Spinal cord (tissue), 10 donors: ENCODE results near the gene TMEM89. TPM values are rescaled to one million over a fixed set of nuclear protein-coding genes. Genes with fewer than 3 reads are reported as not detected.

Experiments
- DNase-seq, 6 donors: peaks; one replicate each; pipeline versions ENCODE4 v3.0.0 to v3.0.0-alpha.2; 2013 to 2015; ENCODE audit warnings: low spot score in 6 of 6, low read depth in 4 of 6
- H3K27ac ChIP-seq: one replicate; pipeline ENCODE4 v1.5.1; 2013; ENCODE audit warnings: low read depth, low read length, control low read depth
- H3K27me3 ChIP-seq: one replicate; pipeline ENCODE4 v1.6.1; 2013; ENCODE audit warnings: low read length; ENCODE audit not compliant: control insufficient read depth, insufficient read depth
- H3K36me3 ChIP-seq: one replicate; pipeline ENCODE4 v1.6.1; 2013; ENCODE audit warnings: low read length; ENCODE audit not compliant: control insufficient read depth, insufficient read depth
- H3K4me1 ChIP-seq: one replicate; pipeline ENCODE4 v1.6.1; 2013; ENCODE audit warnings: low read length; ENCODE audit not compliant: control insufficient read depth, insufficient read depth
- H3K4me3 ChIP-seq: one replicate; pipeline ENCODE4 v1.5.1; 2013; ENCODE audit warnings: low read depth, low read length, control low read depth
- H3K9me3 ChIP-seq: one replicate; pipeline ENCODE4 v1.6.1; 2013; ENCODE audit warnings: low read length; ENCODE audit not compliant: control insufficient read depth, insufficient read depth
- WGBS: methylation state at CpG from one replicate; pipeline ENCODE4 v1.1.5; 2013; ENCODE audit warnings: missing lambda C conversion rate; ENCODE audit not compliant: insufficient coverage; 5-methylcytosine and 5-hydroxymethylcytosine counted together
- polyA plus RNA-seq, 2 donors: library from polyadenylated mRNA; unstranded; fragments of 120-200 nt; gene quantifications; one replicate each; pipeline ENCODE4 v1.2.1, GENCODE V29; 2013; ENCODE audit not compliant: insufficient read length in 2 of 2
- total RNA-seq, 2 donors: library from RNA; depleted of rRNA in 1 of 2; stranded (reverse); fragments of 120-200 nt in 1 of 2; fragments of >200 nt in 1 of 2; gene quantifications; one replicate each; pipeline versions ENCODE4 v1.2.3 to v1.2.4, GENCODE V29; 2013 to 2014
- donor health status: healthy.

The TMEM89 gene
- total and polyA plus RNA-seq, 4 donors: 0.22 to 0.24 TPM; not detected in 2

GRCh38 chr3:48581621-48582481 lies 39.7 kb downstream of the TMEM89 start:
- Histone ChIP-seq H3K4me1 (no peaks in the 10 kb centered on the region), H3K36me3 (peaks cover 79% of the 10 kb centered on the region), H3K27me3 (no peaks in the 10 kb centered on the region), H3K4me3 (no peak overlapping the region), H3K27ac (no peak overlapping the region), H3K9me3 (no peaks in the 10 kb centered on the region)
- 82% methylated on average over 10 of the region's 14 CpGs for WGBS
- no peak for DNase-seq

DNA sequence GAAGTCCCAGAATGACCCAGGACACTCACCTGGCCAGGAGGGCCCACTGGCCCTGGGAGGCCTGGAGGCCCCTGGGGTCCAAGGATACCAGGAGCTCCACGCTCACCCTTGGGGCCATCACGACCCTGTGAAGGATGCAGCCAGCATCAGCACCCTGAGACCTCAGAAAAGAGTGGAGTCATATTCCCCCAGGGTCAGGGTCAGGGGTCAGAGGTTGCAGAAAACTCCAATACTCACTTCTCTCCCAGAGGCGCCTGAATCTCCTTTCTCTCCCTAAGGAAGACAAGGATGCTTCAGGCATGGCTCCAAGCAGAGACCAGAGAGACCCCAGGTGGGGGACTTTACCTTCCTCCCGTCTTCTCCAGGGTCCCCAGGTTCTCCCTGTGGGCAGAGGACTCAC lies 44.9 kb downstream of the TMEM89 start:
- H3K36me3 ChIP-seq: peaks cover 72% of the 10 kb centered on the region
- H3K27ac ChIP-seq: no peak overlapping the region
- H3K9me3 ChIP-seq: no peaks in the 10 kb centered on the region
- no peak overlapping the region for H3K4me3 ChIP-seq
- no peaks in the 10 kb centered on the region for H3K4me1 ChIP-seq
- H3K27me3 ChIP-seq: no peaks in the 10 kb centered on the region
- DNase-seq: no peak
- 85% methylated on average over 4 of the region's 4 CpGs for WGBS

- no peak for DNase-seq
- no peaks in the 10 kb centered on the region for H3K27me3 ChIP-seq
- H3K9me3 ChIP-seq: no peaks in the 10 kb centered on the region
- 84% methylated on average over 13 of the region's 17 CpGs for WGBS
- no peak overlapping the region for H3K27ac ChIP-seq
- H3K36me3 ChIP-seq: peaks cover 74% of the 10 kb centered on the region
- H3K4me1 ChIP-seq: no peaks in the 10 kb centered on the region
- no peak overlapping the region for H3K4me3 ChIP-seq
Observed at GRCh38 chr3:48575366-48575765, 46.2 kb downstream of the TMEM89 start.

DNA sequence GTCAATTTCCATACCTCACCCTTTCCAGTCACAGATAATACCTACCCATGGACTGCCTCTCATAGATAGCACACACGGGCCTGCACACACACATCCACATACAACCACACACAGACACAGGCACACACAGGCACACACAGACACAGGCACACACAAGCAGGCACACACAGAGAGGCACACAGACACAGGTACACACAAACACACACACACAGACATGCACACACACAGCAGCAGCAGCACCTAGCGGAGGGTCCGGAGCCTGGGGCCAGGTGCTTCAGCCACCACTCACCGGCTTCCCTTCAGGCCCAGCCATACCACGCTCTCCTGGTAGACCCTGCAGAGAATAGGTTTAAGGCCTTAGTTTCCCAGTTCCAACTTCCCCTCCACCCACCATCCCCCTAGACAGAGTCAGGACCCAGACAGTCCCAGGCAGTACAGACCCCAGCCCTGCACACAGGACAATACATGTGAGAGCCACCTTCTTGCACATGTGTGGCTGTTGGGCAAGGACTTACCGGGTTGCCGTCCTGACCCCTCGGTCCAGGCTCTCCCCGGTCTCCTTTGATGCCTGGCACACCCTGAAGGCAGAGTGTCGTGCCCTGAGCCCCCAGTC lies 47.5 kb downstream of the TMEM89 start:
- no peaks in the 10 kb centered on the region for H3K4me1 ChIP-seq
- H3K27me3 ChIP-seq: no peaks in the 10 kb centered on the region
- no peak for DNase-seq
- WGBS: 97% methylated on average over 10 of the region's 10 CpGs
- peaks cover 73% of the 10 kb centered on the region for H3K36me3 ChIP-seq
- H3K27ac ChIP-seq: no peak overlapping the region
- H3K9me3 ChIP-seq: no peaks in the 10 kb centered on the region
- H3K4me3 ChIP-seq: no peak overlapping the region

DNA sequence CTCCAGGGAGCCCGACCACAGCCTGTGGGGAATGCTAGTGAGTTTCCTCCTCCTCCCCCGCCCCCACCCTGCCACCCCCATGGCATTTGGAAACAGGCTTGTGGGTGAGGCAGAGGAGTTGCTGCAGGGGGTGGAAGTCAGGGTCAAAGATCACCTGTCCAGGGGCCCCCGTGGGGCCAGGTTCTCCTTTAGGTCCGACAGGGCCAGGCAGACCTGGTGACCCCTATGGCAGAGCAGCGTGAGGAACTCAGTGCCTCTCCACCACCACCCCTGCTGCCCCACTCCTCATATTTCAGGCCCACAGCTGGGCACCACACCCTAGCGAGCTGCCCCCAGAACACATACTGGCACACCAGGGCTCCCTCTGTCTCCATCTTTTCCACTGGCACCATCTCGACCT lies 49.1 kb downstream of the TMEM89 start:
- no peaks in the 10 kb centered on the region for H3K4me1 ChIP-seq
- no peak overlapping the region for H3K4me3 ChIP-seq
- no peaks in the 10 kb centered on the region for H3K27me3 ChIP-seq
- H3K36me3 ChIP-seq: peaks cover 73% of the 10 kb centered on the region
- 86% methylated on average over 5 of the region's 7 CpGs for WGBS
- H3K9me3 ChIP-seq: no peaks in the 10 kb centered on the region
- no peak for DNase-seq
- no peak overlapping the region for H3K27ac ChIP-seq

- WGBS: 80% methylated on average over 9 of the region's 12 CpGs
- H3K36me3 ChIP-seq: peaks cover 78% of the 10 kb centered on the region
- DNase-seq: no peak
Observed at GRCh38 chr3:48571938-48572337, 49.6 kb downstream of the TMEM89 start.

More at GRCh38 chr3:48571938-48572337, 49.6 kb downstream of the TMEM89 start:
- Histone ChIP-seq H3K27ac (no peak overlapping the region), H3K27me3 (no peaks in the 10 kb centered on the region), H3K4me3 (no peak overlapping the region), H3K4me1 (no peaks in the 10 kb centered on the region), H3K9me3 (no peaks in the 10 kb centered on the region)

Other genes starting within 250 kb of the TMEM89 start
- gene FBXW12, start 249.6 kb downstream of the TMEM89 start, total RNA-seq: under 1 TPM; 0.61 to 0.99 TPM
- gene FBXW12, start 249.6 kb downstream of the TMEM89 start, polyA plus RNA-seq: 1 to 10 TPM in 1 of 2 donors, under 1 TPM in 1; 0.54 to 1.5 TPM
- gene PLXNB1, start 191.7 kb downstream of the TMEM89 start, total RNA-seq: 10 to 100 TPM; 37.6 to 70.9 TPM
- gene PLXNB1, start 191.7 kb downstream of the TMEM89 start, polyA plus RNA-seq: 100 to 1,000 TPM; 123 to 133 TPM
- 10 to 100 TPM; 10.9 to 24.6 TPM for gene CCDC51, start 181.7 kb downstream of the TMEM89 start, total RNA-seq
- gene CCDC51, start 181.7 kb downstream of the TMEM89 start, polyA plus RNA-seq: 10 to 100 TPM; 18.4 to 19.5 TPM
- gene TMA7, start 181.5 kb downstream of the TMEM89 start, total RNA-seq: 100 to 1,000 TPM; 120 to 435 TPM
- gene TMA7, start 181.5 kb downstream of the TMEM89 start, polyA plus RNA-seq: 100 to 1,000 TPM; 326 to 336 TPM
- 1 to 10 TPM; 5.5 to 7.9 TPM for gene ATRIP, start 175.0 kb downstream of the TMEM89 start, total RNA-seq
- gene ATRIP, start 175.0 kb downstream of the TMEM89 start, polyA plus RNA-seq: 10 to 100 TPM; 11.2 to 12.8 TPM
- gene SHISA5, start 117.6 kb downstream of the TMEM89 start, total RNA-seq: 100 to 1,000 TPM in 1 of 2 donors, 10 to 100 TPM in 1; 40.9 to 119 TPM
- 100 to 1,000 TPM; 120 to 123 TPM for gene SHISA5, start 117.6 kb downstream of the TMEM89 start, polyA plus RNA-seq
- 10 to 100 TPM; 13.2 to 15.3 TPM for gene PFKFB4, start 65.0 kb downstream of the TMEM89 start, total RNA-seq
- 10 to 100 TPM; 14.1 to 18.3 TPM for gene PFKFB4, start 65.0 kb downstream of the TMEM89 start, polyA plus RNA-seq
- gene UCN2, start 58.0 kb downstream of the TMEM89 start, total RNA-seq: under 1 TPM in 1 of 2 donors, not detected in 1; 0.77 TPM
- under 1 TPM; 0.29 to 0.32 TPM for gene UCN2, start 58.0 kb downstream of the TMEM89 start, polyA plus RNA-seq
- gene COL7A1, start 26.4 kb downstream of the TMEM89 start, total RNA-seq: 10 to 100 TPM in 1 of 2 donors, 1 to 10 TPM in 1; 8.4 to 28.6 TPM
- gene COL7A1, start 26.4 kb downstream of the TMEM89 start, polyA plus RNA-seq: 10 to 100 TPM; 21.4 to 30.9 TPM
- gene UQCRC1, start 12.1 kb downstream of the TMEM89 start, total RNA-seq: 100 to 1,000 TPM; 147 to 186 TPM
- 100 to 1,000 TPM; 268 to 286 TPM for gene UQCRC1, start 12.1 kb downstream of the TMEM89 start, polyA plus RNA-seq
- gene SLC26A6, start 13.7 kb upstream of the TMEM89 start, total RNA-seq: 10 to 100 TPM; 11.7 to 27.5 TPM
- 10 to 100 TPM; 17.8 to 25.6 TPM for gene SLC26A6, start 13.7 kb upstream of the TMEM89 start, polyA plus RNA-seq
- gene CELSR3, start 41.1 kb upstream of the TMEM89 start, total RNA-seq: 10 to 100 TPM in 1 of 2 donors, 1 to 10 TPM in 1; 6.0 to 10.3 TPM
- 10 to 100 TPM; 25.7 to 26.1 TPM for gene CELSR3, start 41.1 kb upstream of the TMEM89 start, polyA plus RNA-seq
- 10 to 100 TPM; 13.1 to 17.9 TPM for gene NCKIPSD, start 64.1 kb upstream of the TMEM89 start, total RNA-seq
- gene NCKIPSD, start 64.1 kb upstream of the TMEM89 start, polyA plus RNA-seq: 10 to 100 TPM; 18.6 to 25.7 TPM
- gene IP6K2, start 95.5 kb upstream of the TMEM89 start, total RNA-seq: 100 to 1,000 TPM in 1 of 2 donors, 10 to 100 TPM in 1; 67.0 to 113 TPM
- 100 to 1,000 TPM; 183 to 202 TPM for gene IP6K2, start 95.5 kb upstream of the TMEM89 start, polyA plus RNA-seq
- 10 to 100 TPM; 29.2 to 40.3 TPM for gene PRKAR2A, start 226.1 kb upstream of the TMEM89 start, total RNA-seq
- 10 to 100 TPM; 32.3 to 36.5 TPM for gene PRKAR2A, start 226.1 kb upstream of the TMEM89 start, polyA plus RNA-seq